ENCODE measurements around the gene PER1.
"Not testable (repeated sequence)": the region's sequence is repeated elsewhere in the genome, so short reads cannot be mapped to it uniquely, and the experiment has no call there.

Gene PER1

GRCh38 chr17:8152112-8152775 is at the start of gene PER1:
Gene PER1 (minus strand): TSS chr17:8152404. CDS start chr17:8150706, 1,698 bp downstream.
- peak; percentile 79 for DNase-seq

GRCh38 chr17:8192070-8192815 is 40.0 kb upstream of the PER1 start:
- no peak for DNase-seq

GRCh38 chr17:8190506-8190905 is 38.3 kb upstream of the PER1 start:
- DNase-seq: no peak

- peak; percentile 94 for DNase-seq
These were observed 37.7 kb upstream of the PER1 start, which contains the start of gene BORCS6 for GRCh38 chr17:8189711-8190477. Gene BORCS6 (minus strand): TSS chr17:8190180. CDS start chr17:8190140, 40 bp downstream.

- DNase-seq: no peak
These were observed 37.0 kb upstream of the PER1 start for GRCh38 chr17:8189041-8189710.

- DNase-seq: no peak
These were observed 36.1 kb upstream of the PER1 start for GRCh38 chr17:8188263-8188839.

GRCh38 chr17:8187517-8188262 is 35.5 kb upstream of the PER1 start:
- DNase-seq: peak; percentile 99

GRCh38 chr17:8186787-8187516 is 34.7 kb upstream of the PER1 start:
- DNase-seq: peak; percentile 96

GRCh38 chr17:8186446-8186786 is 34.2 kb upstream of the PER1 start:
- DNase-seq: no peak

- DNase-seq: no peak
These were observed 33.6 kb upstream of the PER1 start for GRCh38 chr17:8185582-8186445.

GRCh38 chr17:8176998-8177731 is 25.0 kb upstream of the PER1 start:
- DNase-seq: no peak

- peak; percentile 88 for DNase-seq
These were observed 24.2 kb upstream of the PER1 start, which contains the start of gene TMEM107 for GRCh38 chr17:8176197-8176940. Gene TMEM107 (minus strand): TSS chr17:8176380. CDS start chr17:8176286, 94 bp downstream.

- DNase-seq: no peak
These were observed 23.6 kb upstream of the PER1 start for GRCh38 chr17:8175795-8176196.

- no peak for DNase-seq
These were observed 21.7 kb upstream of the PER1 start for GRCh38 chr17:8173871-8174322.

- DNase-seq: peak; percentile 91
These were observed 21.1 kb upstream of the PER1 start for GRCh38 chr17:8173056-8173870.

- DNase-seq: not testable (repeated sequence)
These were observed 18.0 kb upstream of the PER1 start for GRCh38 chr17:8170186-8170585.

- no peak for DNase-seq
These were observed 15.3 kb upstream of the PER1 start for GRCh38 chr17:8167526-8167925.

- DNase-seq: no peak
These were observed 14.5 kb upstream of the PER1 start for GRCh38 chr17:8166731-8167130.

Measured in amniotic stem cell (primary cell).